Neural cell (in vitro differentiated cells): ENCODE measurements around the gene RERE. TPM values are rescaled to one million over a fixed set of nuclear protein-coding genes. Genes with fewer than 3 reads are reported as not detected.

Experiments
- H2AFZ ChIP-seq: fragments of 200-600, 300-800 bp; sonication (generic), shearing (Covaris generic); 2 replicates; pipeline ENCODE4 v1.6.0; 2014; ENCODE audit warnings: low read depth, mild to moderate bottlenecking, antibody characterized with exemption, low read length, moderate library complexity
- H3F3A ChIP-seq: fragments of 200-600 bp; shearing (Covaris generic); 2 replicates; pipeline ENCODE4 v1.6.1; 2016; ENCODE audit warnings: mild to moderate bottlenecking, moderate library complexity, mixed read lengths, antibody characterized with exemption, low read length; ENCODE audit not compliant: insufficient read depth, poor library complexity, severe bottlenecking
- H3K27ac ChIP-seq: fragments of 200-600, 300-800 bp; sonication (generic), shearing (Covaris generic); 2 replicates; pipeline ENCODE4 v1.5.1; 2014; ENCODE audit warnings: mild to moderate bottlenecking, low read length, moderate library complexity
- H3K27me3 ChIP-seq: fragments of 300-800, 200-600 bp; sonication (generic), shearing (Covaris generic); 2 replicates; pipeline ENCODE4 v1.6.0; 2014; ENCODE audit warnings: mild to moderate bottlenecking, low read depth, low read length, moderate library complexity; ENCODE audit not compliant: insufficient read depth
- H3K36me3 ChIP-seq: fragments of 300-800, 200-600 bp; sonication (generic), shearing (Covaris generic); 2 replicates; pipeline ENCODE4 v1.5.1; 2014; ENCODE audit warnings: mild to moderate bottlenecking, antibody characterized with exemption, low read length, moderate library complexity; ENCODE audit not compliant: insufficient read depth
- H3K4me2 ChIP-seq: fragments of 300-800, 200-600 bp; sonication (generic), shearing (Covaris generic); 2 replicates; pipeline ENCODE4 v1.6.0; 2014; ENCODE audit warnings: mild to moderate bottlenecking, low read length
- H3K4me3 ChIP-seq: fragments of 300-800, 200-600 bp; sonication (generic), shearing (Covaris generic); 2 replicates; pipeline ENCODE4 v1.5.1; 2014; ENCODE audit warnings: mild to moderate bottlenecking, low read length, moderate library complexity
- H3K79me2 ChIP-seq: fragments of 200-600 bp; shearing (Covaris generic); replicated peaks from 2 replicates; pipeline ENCODE4 v1.6.0; 2014; ENCODE audit warnings: mild to moderate bottlenecking, low read length, moderate library complexity; ENCODE audit not compliant: insufficient read depth
- H3K9ac ChIP-seq: fragments of 300-800, 200-600 bp; sonication (generic), shearing (Covaris generic); 2 replicates; pipeline ENCODE4 v1.6.1; 2016; ENCODE audit warnings: mild to moderate bottlenecking, low read length, mixed read lengths
- H3K9me2 ChIP-seq: fragments of 200-600 bp; shearing (Covaris generic); 2 replicates; pipeline ENCODE4 v1.6.1; 2016; ENCODE audit warnings: mild to moderate bottlenecking, low read length, mixed read lengths; ENCODE audit not compliant: insufficient read depth
- H3K9me3 ChIP-seq: fragments of 200-600, 300-800 bp; sonication (generic), shearing (Covaris generic); 2 replicates; pipeline ENCODE4 v1.6.1; 2016; ENCODE audit warnings: mild to moderate bottlenecking, mixed run types, low read length, moderate library complexity, mixed read lengths
- H4K20me1 ChIP-seq: fragments of 200-600 bp; shearing (Covaris generic); 2 replicates; pipeline ENCODE4 v1.6.1; 2016; ENCODE audit warnings: mild to moderate bottlenecking, mixed run types; ENCODE audit not compliant: insufficient read depth
- CTCF ChIP-seq: fragments of 450-650 bp; IDR thresholded peaks from 2 replicates; pipeline ENCODE4 v1.5.1; 2014; ENCODE audit warnings: antibody characterized with exemption, mild to moderate bottlenecking, moderate library complexity; ENCODE audit not compliant: poor library complexity, severe bottlenecking
- EP300 ChIP-seq: fragments of 450-650 bp; conservative IDR thresholded peaks from 2 replicates; pipeline ENCODE4 v1.6.1; 2014; ENCODE audit warnings: antibody characterized with exemption, mild to moderate bottlenecking, moderate library complexity; ENCODE audit not compliant: poor library complexity, severe bottlenecking
- EZH2 ChIP-seq: fragments of 200-600, 300-800 bp; shearing (Covaris generic), sonication (generic); IDR thresholded peaks from 2 replicates; pipeline ENCODE4 v1.6.1; 2014; ENCODE audit warnings: antibody characterized with exemption, low read length, borderline replicate concordance, mild to moderate bottlenecking; ENCODE audit not compliant: insufficient read depth, poor library complexity, severe bottlenecking
- MXI1 ChIP-seq: fragments of 450-650 bp; conservative IDR thresholded peaks from 2 replicates; pipeline ENCODE4 v1.6.1; 2014; ENCODE audit warnings: antibody characterized with exemption, mild to moderate bottlenecking; ENCODE audit not compliant: poor library complexity, severe bottlenecking
- POLR2AphosphoS5 ChIP-seq: IDR thresholded peaks from 2 replicates; pipeline ENCODE4 v1.6.1; 2012
- RAD21 ChIP-seq: fragments of 450-650 bp; conservative IDR thresholded peaks from 2 replicates; pipeline ENCODE4 v1.6.1; 2014; ENCODE audit warnings: antibody characterized with exemption, mild to moderate bottlenecking, moderate library complexity
- REST ChIP-seq: IDR thresholded peaks from 2 replicates; pipeline ENCODE4 v1.6.1; 2012; ENCODE audit warnings: borderline replicate concordance
- SMC3 ChIP-seq: fragments of 450-650 bp; conservative IDR thresholded peaks from 2 replicates; pipeline ENCODE4 v1.6.1; 2014; ENCODE audit warnings: antibody characterized with exemption, mild to moderate bottlenecking, moderate library complexity; ENCODE audit not compliant: poor library complexity
- TAF1 ChIP-seq: IDR thresholded peaks from 2 replicates; pipeline ENCODE4 v1.6.1; 2012; ENCODE audit warnings: low read depth
- polyA plus RNA-seq: library from polyadenylated mRNA; depleted of rRNA; stranded (reverse); fragments of >200 nt; gene quantifications from 2 replicates; pipeline ENCODE4 v1.2.3, GENCODE V29; 2014

RERE gene
- polyA plus RNA-seq, 1 donor from 2014 or later, result 21.0 TPM

GRCh38 chr1:8791819-8792218 is 25.6 kb downstream of the RERE start:
- no peaks in the 10 kb centered on the region for H3K27me3 ChIP-seq
- no peaks in the 10 kb centered on the region for H3K9me3 ChIP-seq
- no peak overlapping the region for H3K4me2 ChIP-seq
- H3K4me3 ChIP-seq, result no peak overlapping the region
- no peaks in the 10 kb centered on the region for H3K9me2 ChIP-seq
- H4K20me1 ChIP-seq, result peaks cover 3% of the 10 kb centered on the region
- no peak overlapping the region for H2AFZ ChIP-seq
- peaks cover 84% of the 10 kb centered on the region for H3K79me2 ChIP-seq
- H3K9ac ChIP-seq, result no peak overlapping the region
- no peaks in the 10 kb centered on the region for H3F3A ChIP-seq
- H3K27ac ChIP-seq, result no peak overlapping the region
- no peak for TF ChIP-seq EZH2
- no peaks in the 10 kb centered on the region for H3K36me3 ChIP-seq

- Histone ChIP-seq H3K27ac (no peak overlapping the region), H3K79me2 (peaks cover 81% of the 10 kb centered on the region)
Measured at GRCh38 chr1:8790987-8791386, 26.5 kb downstream of the RERE start.

More at GRCh38 chr1:8790987-8791386, 26.5 kb downstream of the RERE start:
- no peaks in the 10 kb centered on the region for H3F3A ChIP-seq
- H3K4me2 ChIP-seq, result no peak overlapping the region
- H3K36me3 ChIP-seq, result no peaks in the 10 kb centered on the region
- TF ChIP-seq POLR2AphosphoS5 (no peak), SMC3 (no peak), EP300 (no peak), CTCF (no peak), REST (no peak), TAF1 (no peak), EZH2 (no peak), RAD21 (no peak), MXI1 (no peak)
- H2AFZ ChIP-seq, result no peak overlapping the region
- no peak overlapping the region for H3K4me3 ChIP-seq
- H3K9ac ChIP-seq, result no peak overlapping the region
- peaks cover 3% of the 10 kb centered on the region for H4K20me1 ChIP-seq
- H3K9me3 ChIP-seq, result no peaks in the 10 kb centered on the region
- H3K27me3 ChIP-seq, result no peaks in the 10 kb centered on the region
- H3K9me2 ChIP-seq, result no peaks in the 10 kb centered on the region
